Keratinocyte (primary cell): ENCODE measurements around the gene GLCE.

Experiments used
- CTCF ChIP-seq, 3 experiments: IDR thresholded peaks in 1 of 3; conservative IDR thresholded peaks in 1 of 3; optimal IDR thresholded peaks in 1 of 3; 2 replicates in 2 of 3; 3 replicates in 1 of 3; pipeline versions ENCODE3 to v1.5.1; 2011; ENCODE audit warnings: low read length in 3 of 3, mild to moderate bottlenecking in 3 of 3, moderate library complexity in 2 of 3, control low read depth in 1 of 3, inconsistent platforms in 1 of 3; ENCODE audit not compliant: insufficient read depth in 2 of 3; ENCODE audit errors: extremely low read depth in 1 of 3
- EZH2 ChIP-seq: IDR thresholded peaks from one replicate; pipeline ENCODE4 v1.6.1; 2012; ENCODE audit warnings: inconsistent platforms, mild to moderate bottlenecking, low read length, moderate library complexity

GRCh38 chr15:69189157-69189556 is 28.7 kb downstream of the GLCE start:
- no peak for TF ChIP-seq CTCF (optimal IDR thresholded peaks at IDR 0.05 in 1 of 3, IDR thresholded peaks at IDR 0.05 in 1 of 3, conservative IDR thresholded peaks at IDR 0.05 in 1 of 3; ENCODE audit: extremely low read depth in 1 of 3, insufficient read depth in 2 of 3, low read length in 3 of 3)
- no peak for TF ChIP-seq EZH2
